SIG-M5 treated with dmso at 0.1 percent for 504 hours (cell line): ENCODE data around the gene DYNC1LI1.

ENCODE experiments used
- DNase-seq: peaks from one replicate; lab custom pipeline; 2025; ENCODE audit not compliant: unreplicated experiment; lab: John Stamatoyannopoulos, UW

The DYNC1LI1 gene

GRCh38 chr3:32570421-32571191 lies at the start of gene DYNC1LI1:
Gene DYNC1LI1 (minus strand): TSS chr3:32570858. CDS start chr3:32570770, 88 bp downstream.
- DNase-seq = peak; percentile 90

GRCh38 chr3:32619395-32619794 lies 48.7 kb upstream of the DYNC1LI1 start:
- DNase-seq = no peak

- DNase-seq = no peak
Measured at GRCh38 chr3:32616267-32616962, 45.8 kb upstream of the DYNC1LI1 start.

GRCh38 chr3:32614956-32615355 lies 44.3 kb upstream of the DYNC1LI1 start:
- DNase-seq = no peak

- DNase-seq = no peak
Measured at GRCh38 chr3:32613183-32613582, 42.5 kb upstream of the DYNC1LI1 start.

GRCh38 chr3:32612547-32612946 lies 41.9 kb upstream of the DYNC1LI1 start:
- DNase-seq = no peak

- no peak for DNase-seq
Measured at GRCh38 chr3:32607522-32607921, 36.9 kb upstream of the DYNC1LI1 start.

GRCh38 chr3:32606960-32607359 lies 36.3 kb upstream of the DYNC1LI1 start:
- DNase-seq = no peak

- no peak for DNase-seq
Measured at GRCh38 chr3:32606277-32606676, 35.6 kb upstream of the DYNC1LI1 start.

- DNase-seq = no peak
Measured at GRCh38 chr3:32603064-32603463, 32.4 kb upstream of the DYNC1LI1 start.

- no peak for DNase-seq
Measured at GRCh38 chr3:32602206-32602605, 31.5 kb upstream of the DYNC1LI1 start.

GRCh38 chr3:32601722-32602121 lies 31.1 kb upstream of the DYNC1LI1 start:
- no peak for DNase-seq

GRCh38 chr3:32597656-32598055 lies 27.0 kb upstream of the DYNC1LI1 start:
- DNase-seq = no peak

GRCh38 chr3:32596909-32597369 lies 26.3 kb upstream of the DYNC1LI1 start:
- DNase-seq = no peak

GRCh38 chr3:32596282-32596908 lies 25.7 kb upstream of the DYNC1LI1 start:
- no peak for DNase-seq

- no peak for DNase-seq
Measured at GRCh38 chr3:32595323-32595722, 24.7 kb upstream of the DYNC1LI1 start.

GRCh38 chr3:32593903-32594525 lies 23.4 kb upstream of the DYNC1LI1 start:
- DNase-seq = no peak

- no peak for DNase-seq
Measured at GRCh38 chr3:32592696-32593353, 22.2 kb upstream of the DYNC1LI1 start.

GRCh38 chr3:32592011-32592410 lies 21.4 kb upstream of the DYNC1LI1 start:
- DNase-seq = no peak

- DNase-seq = no peak
Measured at GRCh38 chr3:32591186-32591585, 20.5 kb upstream of the DYNC1LI1 start.

- peak; percentile 50 for DNase-seq
Measured at GRCh38 chr3:32586356-32586755, 15.7 kb upstream of the DYNC1LI1 start.
